Lower leg skin (tissue), 4 donors: ENCODE results near the gene NUP214. TPM values are rescaled to one million over a fixed set of nuclear protein-coding genes. Genes with fewer than 3 reads are reported as not detected.
"Not testable (repeated sequence)": the region's sequence is repeated elsewhere in the genome, so short reads cannot be mapped to it uniquely, and the experiment has no call there.

Experiments
- DNase-seq, 2 donors: peaks; one replicate each; pipeline ENCODE4 v3.0.0-alpha.2; 2019; ENCODE audit warnings: low spot score in 2 of 2
- H3K4me3 ChIP-seq: fragments of 200-600 bp; sonication (generic); 2 replicates; pipeline ENCODE4 v1.5.1; 2017; ENCODE audit warnings: mild to moderate bottlenecking, low read depth; ENCODE audit not compliant: poor library complexity, severe bottlenecking
- POLR2A ChIP-seq, 2 donors: fragments of 450-650 bp; IDR thresholded peaks; one replicate each; pipeline ENCODE4 v1.6.1; 2016 to 2017; ENCODE audit warnings: antibody characterized with exemption in 2 of 2, mild to moderate bottlenecking in 1 of 2, moderate library complexity in 1 of 2
- WGBS, 2 donors: methylation state at CpG; one replicate each; pipeline ENCODE4 v1.1.5; 2018; 5-methylcytosine and 5-hydroxymethylcytosine counted together
- intact Hi-C: fragments of 100-400 bp; cut with DNase I; formaldehyde crosslinking; loops from one replicate; pipeline ENCODE4 v1.15.0; 2023; ENCODE audit warnings: low total_unique reads
- total RNA-seq, 4 donors: library from RNA; depleted of rRNA; stranded (reverse); fragments of >200 nt; gene quantifications; one replicate each; pipeline ENCODE4 v1.1.0, GENCODE V29; 2016
- TF ChIP-seq, protein P1 (sequence below), 3 donors: fragments of 450-650 bp; IDR thresholded peaks; one replicate each; pipeline ENCODE4 v1.5.1; 2016; ENCODE audit warnings: antibody characterized with exemption in 3 of 3, mild to moderate bottlenecking in 3 of 3, moderate library complexity in 2 of 3

The NUP214 gene
- total RNA-seq, 4 donors from 2014 or later: 33.8 to 64.4 (median 39.8) TPM

DNA sequence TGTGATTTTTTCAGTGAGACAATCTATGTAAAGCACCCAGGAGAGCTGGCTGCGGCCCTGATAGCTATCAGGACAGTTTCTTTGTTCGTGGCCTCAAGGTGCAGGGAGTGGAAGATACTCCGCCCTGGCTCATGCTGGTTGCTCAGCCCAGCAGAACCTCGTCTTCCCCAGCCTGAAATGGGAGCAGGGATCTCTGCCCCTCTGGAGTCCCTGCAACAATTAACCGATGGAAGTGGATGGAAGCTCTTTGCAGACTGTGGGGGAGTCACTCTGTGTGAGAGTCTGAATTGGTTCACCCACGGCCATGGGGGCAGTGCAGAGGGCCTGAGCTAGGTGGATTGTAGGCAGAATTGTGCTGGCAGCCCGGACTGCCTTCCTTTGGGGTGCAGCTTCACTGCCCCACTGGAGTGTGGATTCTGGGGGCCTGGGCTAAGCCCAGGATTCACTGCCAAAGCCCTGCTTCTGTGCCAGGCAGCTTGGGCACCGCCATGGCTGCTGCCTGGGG lies 26.2 kb upstream of the NUP214 start:
- TF ChIP-seq POLR2A (IDR thresholded peaks at IDR 0.05): no peak
- TF ChIP-seq, protein P1, sequence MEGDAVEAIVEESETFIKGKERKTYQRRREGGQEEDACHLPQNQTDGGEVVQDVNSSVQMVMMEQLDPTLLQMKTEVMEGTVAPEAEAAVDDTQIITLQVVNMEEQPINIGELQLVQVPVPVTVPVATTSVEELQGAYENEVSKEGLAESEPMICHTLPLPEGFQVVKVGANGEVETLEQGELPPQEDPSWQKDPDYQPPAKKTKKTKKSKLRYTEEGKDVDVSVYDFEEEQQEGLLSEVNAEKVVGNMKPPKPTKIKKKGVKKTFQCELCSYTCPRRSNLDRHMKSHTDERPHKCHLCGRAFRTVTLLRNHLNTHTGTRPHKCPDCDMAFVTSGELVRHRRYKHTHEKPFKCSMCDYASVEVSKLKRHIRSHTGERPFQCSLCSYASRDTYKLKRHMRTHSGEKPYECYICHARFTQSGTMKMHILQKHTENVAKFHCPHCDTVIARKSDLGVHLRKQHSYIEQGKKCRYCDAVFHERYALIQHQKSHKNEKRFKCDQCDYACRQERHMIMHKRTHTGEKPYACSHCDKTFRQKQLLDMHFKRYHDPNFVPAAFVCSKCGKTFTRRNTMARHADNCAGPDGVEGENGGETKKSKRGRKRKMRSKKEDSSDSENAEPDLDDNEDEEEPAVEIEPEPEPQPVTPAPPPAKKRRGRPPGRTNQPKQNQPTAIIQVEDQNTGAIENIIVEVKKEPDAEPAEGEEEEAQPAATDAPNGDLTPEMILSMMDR (IDR thresholded peaks at IDR 0.05): no peak
- DNase-seq: no peak
- intact Hi-C loops: no loop called here
- 80 to 87% methylated on average over 8 of the region's 8 CpGs for WGBS, 2 donors
- no peak overlapping the region for H3K4me3 ChIP-seq

DNA sequence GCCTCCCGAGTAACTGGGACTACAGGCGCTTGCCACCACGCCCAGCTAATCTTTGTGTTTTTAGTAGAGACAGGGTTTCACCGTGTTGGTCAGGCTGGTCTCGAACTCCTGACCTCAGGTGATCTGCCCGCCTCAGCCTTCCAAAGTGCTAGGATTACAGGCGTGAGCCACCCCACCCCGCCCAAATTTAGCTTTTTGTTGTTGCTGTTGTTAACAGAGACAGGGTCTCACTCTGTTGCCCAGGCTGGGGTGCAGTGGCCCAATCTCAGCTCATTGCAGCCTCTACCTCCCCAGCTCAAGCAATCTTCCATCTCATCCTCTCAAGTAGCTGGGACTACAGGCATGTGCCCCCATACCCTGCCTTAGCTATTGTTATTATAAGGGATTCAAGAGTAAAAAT lies 25.5 kb upstream of the NUP214 start:
- H3K4me3 ChIP-seq, DNase-seq, intact Hi-C loops: not testable (repeated sequence)
- 93 to 94% methylated on average over 8 of the region's 8 CpGs for WGBS, 2 donors

DNA sequence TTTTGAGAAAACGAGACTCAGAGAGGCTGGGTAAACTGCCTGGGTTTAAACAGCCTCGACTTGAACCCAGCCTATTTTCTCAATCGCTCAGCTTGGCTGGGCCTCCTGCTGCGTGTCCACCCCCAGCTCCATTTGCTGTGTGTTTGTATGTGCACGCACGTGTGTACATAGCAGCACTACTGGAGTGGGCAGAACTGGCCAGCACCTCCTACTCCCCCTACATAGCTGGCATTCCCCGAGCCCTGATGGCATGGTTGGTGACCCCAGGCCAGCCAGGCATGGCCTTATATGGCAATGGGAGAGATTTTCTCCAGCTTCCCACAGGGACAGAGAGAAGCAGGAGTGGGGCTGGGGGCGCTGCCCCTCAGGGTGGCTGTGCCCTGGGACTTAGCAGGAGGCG lies 24.9 kb upstream of the NUP214 start:
- DNase-seq: no peak
- TF ChIP-seq POLR2A (IDR thresholded peaks at IDR 0.05): no peak
- TF ChIP-seq, protein P1 (IDR thresholded peaks at IDR 0.05): no peak
- intact Hi-C loops: no loop called here

DNA sequence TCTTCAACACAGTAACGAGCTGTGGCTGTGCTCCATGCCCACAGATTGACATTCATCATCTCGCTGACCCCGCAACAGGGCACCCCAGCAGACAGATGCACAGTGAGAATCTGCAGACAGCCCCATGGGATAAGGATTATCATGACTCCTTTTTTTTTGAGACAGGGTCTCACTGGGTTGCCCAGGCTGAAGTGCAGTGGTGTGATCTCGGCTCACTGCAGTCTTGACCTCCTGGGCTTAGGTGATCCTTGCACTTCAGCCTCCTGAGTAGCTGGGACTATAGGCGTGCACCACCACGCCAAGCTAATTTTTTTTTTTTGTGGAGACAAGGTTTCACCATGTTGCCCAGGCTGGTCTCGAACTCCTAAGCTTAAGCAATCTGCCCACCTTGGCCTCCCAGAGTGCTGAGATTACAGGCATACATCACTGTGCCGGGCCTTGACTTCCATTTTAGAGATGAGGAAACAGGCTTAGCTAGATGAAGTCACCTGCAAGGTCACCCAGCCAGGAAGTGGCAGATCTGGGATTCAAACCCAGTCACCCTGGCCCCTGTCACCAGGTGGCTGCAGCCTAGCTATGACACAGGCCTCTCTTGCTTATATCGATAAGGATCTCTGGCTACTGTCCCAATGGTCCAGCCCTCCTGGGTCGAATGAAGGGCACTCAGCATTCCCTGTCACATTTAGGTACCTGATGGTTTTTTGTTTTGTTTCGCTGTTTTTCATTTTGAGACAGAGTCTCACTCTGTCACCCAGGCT lies 24.0 kb upstream of the NUP214 start:
- DNase-seq: no peak
- WGBS, 2 donors: 89 to 90% methylated on average over 11 of the region's 11 CpGs
- intact Hi-C loops: no loop called here
- H3K4me3 ChIP-seq: no peak overlapping the region
- TF ChIP-seq POLR2A (IDR thresholded peaks at IDR 0.05): no peak
- TF ChIP-seq, protein P1 (IDR thresholded peaks at IDR 0.05): no peak

More for the DNA sequence above, 24.9 kb upstream of the NUP214 start:
- 85 to 90% methylated on average over 9 of the region's 9 CpGs for WGBS, 2 donors
- H3K4me3 ChIP-seq: no peak overlapping the region

DNA sequence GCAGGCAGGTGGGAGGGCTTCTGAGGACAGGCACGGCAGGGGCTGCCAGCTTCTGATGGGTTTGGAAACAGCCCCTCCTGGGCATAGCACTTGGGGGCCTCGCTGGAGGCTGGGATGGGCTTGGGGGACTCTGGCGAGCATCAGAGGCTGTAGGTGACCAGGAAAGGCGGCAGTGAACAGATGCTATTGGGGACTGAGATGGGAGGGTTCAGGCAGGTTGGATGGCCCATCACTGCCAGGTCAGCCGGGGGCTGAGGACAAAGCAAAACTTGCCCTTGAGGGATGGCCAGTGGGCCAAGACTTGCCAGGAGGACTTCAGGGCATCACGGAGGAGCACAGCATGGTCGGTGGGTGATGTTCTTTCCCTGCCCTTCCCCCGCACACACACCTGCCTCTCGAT lies 22.4 kb upstream of the NUP214 start:
- intact Hi-C loops: no loop called here
- WGBS, 2 donors: 81 to 82% methylated on average over 7 to 9 of the region's 9 CpGs

DNA sequence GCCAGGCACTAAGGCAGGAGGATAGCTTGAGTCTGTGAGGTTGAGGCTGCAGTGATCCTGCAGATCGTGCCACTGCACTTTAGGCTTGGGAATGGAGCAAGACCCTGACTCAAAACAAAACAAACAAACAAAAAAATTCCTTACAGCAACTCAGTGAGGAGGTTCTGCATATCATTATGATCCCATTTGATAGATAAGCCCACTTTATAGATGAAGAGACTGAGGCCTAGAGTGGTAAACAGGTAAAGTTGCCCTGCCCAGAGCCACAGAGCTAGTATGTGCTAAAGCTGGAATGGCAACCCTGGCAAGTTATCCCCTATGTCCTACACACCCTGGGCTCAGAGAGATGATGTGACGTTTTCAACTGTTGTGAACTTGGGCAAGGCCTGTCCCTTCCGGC lies 21.9 kb upstream of the NUP214 start:
- H3K4me3 ChIP-seq: no peak overlapping the region
- intact Hi-C loops: no loop called here
- WGBS, 2 donors: 92 to 95% methylated on average over 3 of the region's 3 CpGs
- no peak for TF ChIP-seq POLR2A (IDR thresholded peaks at IDR 0.05)
- TF ChIP-seq, protein P1 (IDR thresholded peaks at IDR 0.05): no peak
- DNase-seq: no peak

More for the DNA sequence above, 22.4 kb upstream of the NUP214 start:
- H3K4me3 ChIP-seq: no peak overlapping the region
- no peak for DNase-seq
- TF ChIP-seq, protein P1 (IDR thresholded peaks at IDR 0.05): no peak
- TF ChIP-seq POLR2A (IDR thresholded peaks at IDR 0.05): no peak
